Gastroesophageal sphincter (tissue), 4 donors: Measurements from ENCODE around the gene KREMEN1. TPM values are rescaled to one million over a fixed set of nuclear protein-coding genes. Genes with fewer than 3 reads are reported as not detected.

Experiments used
- ATAC-seq: fragments of 150-250 bp; one replicate; pipeline ENCODE4 v1.9.1; 2016; ENCODE audit warnings: mild to moderate bottlenecking, moderate library complexity
- H3K27ac ChIP-seq, 4 donors: fragments of 200-600 bp; sonication (generic) in 3 of 4; 1 replicate in 3 of 4; 2 replicates in 1 of 4; pipeline ENCODE4 v1.5.1; 2016 to 2019
- H3K27me3 ChIP-seq: fragments of 200-600 bp; sonication (generic); one replicate; pipeline ENCODE4 v1.5.1; 2019
- H3K36me3 ChIP-seq, 2 donors: fragments of 200-600 bp; sonication (generic); one replicate each; pipeline ENCODE4 v1.5.1; 2019; ENCODE audit warnings: control low read depth in 1 of 2
- H3K4me1 ChIP-seq, 3 donors: fragments of 200-600 bp; sonication (generic); 1 replicate in 2 of 3; 2 replicates in 1 of 3; pipeline ENCODE4 v1.5.1; 2016 to 2019; ENCODE audit warnings: control low read depth in 2 of 3
- H3K4me3 ChIP-seq, 2 donors: fragments of 200-600 bp; sonication (generic); one replicate each; pipeline ENCODE4 v1.5.1; 2019; ENCODE audit warnings: mild to moderate bottlenecking in 1 of 2, moderate library complexity in 1 of 2
- H3K9me3 ChIP-seq, 3 donors: fragments of 200-600 bp; sonication (generic); one replicate each; pipeline ENCODE4 v1.5.1; 2017 to 2019; ENCODE audit warnings: control low read depth in 2 of 3
- EP300 ChIP-seq: sonication (generic); formaldehyde crosslinking; IDR thresholded peaks from one replicate; pipeline ENCODE4 v1.6.1; 2017; ENCODE audit warnings: antibody characterized with exemption, mild to moderate bottlenecking
- POLR2A ChIP-seq, 2 donors: fragments of 450-650 bp; IDR thresholded peaks; one replicate each; pipeline ENCODE4 v1.6.1; 2017; ENCODE audit warnings: antibody characterized with exemption in 2 of 2, mild to moderate bottlenecking in 2 of 2, moderate library complexity in 1 of 2
- POLR2AphosphoS5 ChIP-seq: sonication (generic); formaldehyde crosslinking; IDR thresholded peaks from one replicate; pipeline ENCODE4 v1.6.1; 2017; ENCODE audit warnings: antibody characterized with exemption
- WGBS, 2 donors: methylation state at CpG; one replicate each; pipeline ENCODE4 v1.1.5; 2018; ENCODE audit warnings: low coverage in 1 of 2; 5-methylcytosine and 5-hydroxymethylcytosine counted together
- total RNA-seq, 4 donors: library from RNA; depleted of rRNA; stranded (reverse); fragments of >200 nt; gene quantifications; one replicate each; pipeline ENCODE4 v1.1.0, GENCODE V29; 2016
- TF ChIP-seq, protein P1 (sequence below), 4 experiments: fragments of 200-600 bp in 2 of 4; fragments of 450-650 bp in 2 of 4; sonication (generic) in 1 of 4; IDR thresholded peaks; one replicate each; pipeline ENCODE4 v1.5.1; 2017 to 2019; ENCODE audit warnings: antibody characterized with exemption in 4 of 4, mild to moderate bottlenecking in 2 of 4, moderate library complexity in 2 of 4

KREMEN1 gene
- total RNA-seq, 4 donors from 2014 or later, result 7.5 to 17.4 (median 10.8) TPM

DNA sequence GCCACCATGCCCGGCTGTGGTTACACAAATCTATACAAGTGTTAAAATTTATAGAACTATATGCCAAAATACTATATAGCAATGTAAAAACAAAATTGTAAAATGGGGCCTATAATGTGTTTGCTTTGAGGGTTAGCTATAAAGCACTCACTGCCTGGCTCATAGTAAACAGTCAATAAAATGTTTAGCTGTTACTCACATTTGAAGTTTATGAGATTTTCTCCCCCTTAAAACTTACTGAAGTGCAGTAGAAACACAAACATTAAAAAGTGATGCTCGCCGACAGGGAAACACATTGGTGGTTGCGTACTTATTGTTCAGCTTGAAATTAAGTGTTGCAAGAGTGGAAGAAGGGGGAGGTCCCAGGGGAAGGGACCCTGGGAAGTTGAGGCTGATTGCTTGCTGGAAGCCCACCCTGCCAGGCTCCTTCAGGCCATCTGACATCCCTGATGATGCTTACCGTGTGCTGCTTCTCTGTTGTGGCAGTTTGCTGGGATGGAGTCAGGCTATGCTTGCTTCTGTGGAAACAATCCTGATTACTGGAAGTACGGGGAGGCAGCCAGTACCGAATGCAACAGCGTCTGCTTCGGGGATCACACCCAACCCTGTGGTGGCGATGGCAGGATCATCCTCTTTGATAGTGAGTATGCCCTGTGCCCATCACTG lies 52.1 kb downstream of the KREMEN1 start:
- Histone ChIP-seq H3K4me1 (peaks cover 0 to 3% (median 0%) of the 10 kb centered on the region in 3 donors), H3K27me3 (no peaks in the 10 kb centered on the region), H3K36me3 (peaks cover 0 to 28% of the 10 kb centered on the region in 2 donors), H3K9me3 (no peaks in the 10 kb centered on the region), H3K27ac (no peak overlapping the region), H3K4me3 (no peak overlapping the region)
- ATAC-seq, result peak; percentile 48
- TF ChIP-seq, protein P1, sequence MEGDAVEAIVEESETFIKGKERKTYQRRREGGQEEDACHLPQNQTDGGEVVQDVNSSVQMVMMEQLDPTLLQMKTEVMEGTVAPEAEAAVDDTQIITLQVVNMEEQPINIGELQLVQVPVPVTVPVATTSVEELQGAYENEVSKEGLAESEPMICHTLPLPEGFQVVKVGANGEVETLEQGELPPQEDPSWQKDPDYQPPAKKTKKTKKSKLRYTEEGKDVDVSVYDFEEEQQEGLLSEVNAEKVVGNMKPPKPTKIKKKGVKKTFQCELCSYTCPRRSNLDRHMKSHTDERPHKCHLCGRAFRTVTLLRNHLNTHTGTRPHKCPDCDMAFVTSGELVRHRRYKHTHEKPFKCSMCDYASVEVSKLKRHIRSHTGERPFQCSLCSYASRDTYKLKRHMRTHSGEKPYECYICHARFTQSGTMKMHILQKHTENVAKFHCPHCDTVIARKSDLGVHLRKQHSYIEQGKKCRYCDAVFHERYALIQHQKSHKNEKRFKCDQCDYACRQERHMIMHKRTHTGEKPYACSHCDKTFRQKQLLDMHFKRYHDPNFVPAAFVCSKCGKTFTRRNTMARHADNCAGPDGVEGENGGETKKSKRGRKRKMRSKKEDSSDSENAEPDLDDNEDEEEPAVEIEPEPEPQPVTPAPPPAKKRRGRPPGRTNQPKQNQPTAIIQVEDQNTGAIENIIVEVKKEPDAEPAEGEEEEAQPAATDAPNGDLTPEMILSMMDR (IDR thresholded peaks at IDR 0.05), result no peak
- TF ChIP-seq POLR2AphosphoS5, result no peak
- TF ChIP-seq EP300, result no peak
- no peak for TF ChIP-seq POLR2A (IDR thresholded peaks at IDR 0.05)
- WGBS, 2 donors, result 57 to 100% methylated on average over 4 to 7 of the region's 10 CpGs

DNA sequence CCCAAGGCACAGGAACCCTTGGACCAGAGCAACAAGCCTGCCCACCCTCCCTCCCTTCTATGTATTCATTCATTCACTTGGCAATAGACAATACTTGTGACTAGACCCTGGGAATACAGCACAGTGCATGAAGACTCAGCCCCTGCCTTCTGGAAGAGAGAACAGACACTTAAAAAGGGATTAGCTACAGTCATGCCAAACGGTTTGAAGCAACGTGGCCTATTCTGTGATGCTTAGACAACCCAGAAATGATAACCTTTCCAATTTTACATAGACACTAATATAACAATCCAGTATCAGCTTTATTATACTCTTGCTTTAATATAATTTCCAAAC lies 52.6 kb downstream of the KREMEN1 start:
- Histone ChIP-seq H3K27me3 (no peaks in the 10 kb centered on the region), H3K27ac (no peak overlapping the region), H3K4me1 (peaks cover 0 to 3% (median 0%) of the 10 kb centered on the region in 3 donors), H3K9me3 (no peaks in the 10 kb centered on the region), H3K4me3 (no peak overlapping the region), H3K36me3 (peaks cover 0 to 28% of the 10 kb centered on the region in 2 donors)
- no peak for ATAC-seq
- 48 to 56% methylated on average over 2 of the region's 2 CpGs for WGBS, 2 donors
- TF ChIP-seq POLR2A (IDR thresholded peaks at IDR 0.05), result no peak
- TF ChIP-seq POLR2AphosphoS5, result no peak
- no peak for TF ChIP-seq EP300
- TF ChIP-seq, protein P1 (IDR thresholded peaks at IDR 0.05), result no peak

DNA sequence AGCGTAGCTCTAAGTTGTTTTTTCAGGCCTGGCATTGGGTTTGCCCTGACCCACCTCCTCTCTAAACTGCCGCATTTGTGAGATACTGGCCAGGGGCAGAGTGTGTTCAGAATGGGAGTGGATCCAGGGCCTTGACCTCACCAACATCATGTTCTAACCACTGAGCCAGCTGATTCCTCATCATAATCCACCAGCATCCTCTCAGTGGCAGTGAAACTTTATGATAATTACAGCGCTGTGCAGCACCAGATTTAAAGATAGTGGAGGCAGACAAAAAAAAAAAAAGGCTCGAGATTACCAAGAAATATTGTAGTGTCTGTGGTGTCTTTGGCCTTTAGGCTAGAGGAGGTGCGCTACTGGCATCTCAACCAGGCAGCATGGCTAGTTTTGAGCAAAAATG lies 53.0 kb downstream of the KREMEN1 start:
- H3K4me1 ChIP-seq, result peaks cover 0 to 3% (median 0%) of the 10 kb centered on the region in 3 donors
- H3K27ac ChIP-seq, result no peak overlapping the region
- 87 to 94% methylated on average over 4 to 5 of the region's 5 CpGs for WGBS, 2 donors
- ATAC-seq, result no peak
- TF ChIP-seq POLR2AphosphoS5, result no peak
- peaks cover 0 to 28% of the 10 kb centered on the region in 2 donors for H3K36me3 ChIP-seq
- no peaks in the 10 kb centered on the region for H3K27me3 ChIP-seq
- H3K9me3 ChIP-seq, result no peaks in the 10 kb centered on the region
- H3K4me3 ChIP-seq, result no peak overlapping the region

DNA sequence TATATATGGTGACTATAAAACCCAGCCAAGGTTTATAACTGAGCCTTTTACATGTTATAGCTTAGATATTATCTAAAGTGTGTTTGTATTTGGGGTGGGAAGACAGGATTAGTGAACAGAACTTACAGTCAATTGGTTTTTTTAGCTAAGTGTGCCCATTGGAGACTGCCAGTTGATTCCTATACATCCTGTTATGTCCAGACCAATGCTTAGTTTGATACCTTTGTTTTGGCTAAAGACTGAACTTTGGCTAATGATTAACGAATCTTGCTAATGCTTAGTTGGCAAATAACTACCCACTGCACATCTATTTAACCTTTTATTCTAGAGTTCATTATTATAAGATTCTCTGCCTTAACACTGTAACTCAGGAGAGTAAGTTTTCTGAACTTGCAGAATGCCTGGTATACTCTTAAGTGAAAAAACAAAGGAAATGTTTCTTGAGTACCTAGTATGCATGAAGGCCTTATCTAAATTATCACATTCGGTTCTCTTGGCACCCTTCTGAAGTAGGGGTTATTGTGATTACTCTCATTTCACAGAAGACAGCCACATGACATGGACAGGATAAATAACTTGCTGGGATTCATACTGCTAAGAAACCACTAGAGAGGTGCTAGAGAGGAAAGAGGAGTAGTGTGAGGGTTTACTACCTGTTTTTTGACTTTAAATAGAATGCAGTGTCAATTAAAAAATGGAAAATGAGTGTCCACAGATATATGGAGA lies 54.0 kb downstream of the KREMEN1 start:
- TF ChIP-seq EP300 (no peak), POLR2AphosphoS5 (no peak)

DNA sequence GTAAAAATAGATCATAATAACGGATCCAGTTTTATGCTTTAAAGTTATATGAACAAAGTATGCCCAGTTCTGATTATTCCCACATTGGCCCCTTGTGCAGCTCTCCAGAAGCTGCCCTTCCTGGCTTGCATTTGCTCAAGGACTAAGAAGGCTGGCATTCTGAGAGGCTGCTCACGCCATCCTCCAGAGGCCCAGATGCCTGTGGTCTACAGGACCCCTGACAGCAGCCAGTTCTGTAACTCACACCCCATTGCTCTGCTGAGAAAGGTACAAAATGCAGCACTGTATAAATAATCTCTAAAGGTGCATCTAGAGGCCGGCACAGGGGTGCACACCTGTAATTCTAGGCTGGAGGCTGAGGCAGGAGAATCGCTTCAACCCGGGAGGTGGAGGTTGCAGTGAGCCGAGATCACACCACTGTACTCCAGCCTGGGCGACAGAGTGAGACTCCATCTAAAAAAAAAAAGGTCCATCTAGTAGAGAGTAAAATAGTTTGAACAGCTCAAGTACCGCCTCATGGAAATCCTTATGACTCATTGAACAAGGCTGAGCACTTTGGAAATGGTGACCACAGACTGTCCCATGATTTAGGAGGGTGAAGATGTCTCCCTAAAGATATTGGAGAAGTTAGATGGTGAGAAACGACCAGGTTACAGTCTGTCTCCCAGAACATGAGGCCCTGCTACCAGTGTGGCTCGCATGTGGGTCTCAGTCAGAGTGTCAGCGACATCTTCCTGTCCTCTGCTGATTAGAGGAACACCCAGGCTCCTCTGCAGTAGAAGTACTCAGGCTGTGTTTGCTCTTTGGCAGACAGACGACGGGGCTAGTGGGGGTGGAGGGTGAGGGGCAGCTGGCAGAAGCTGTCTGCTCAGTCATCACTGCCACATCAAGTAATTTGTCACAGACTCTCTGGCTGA lies 56.3 kb downstream of the KREMEN1 start:
- no peak overlapping the region for H3K4me3 ChIP-seq
- no peaks in the 10 kb centered on the region for H3K9me3 ChIP-seq
- no peak for TF ChIP-seq POLR2A (IDR thresholded peaks at IDR 0.05)
- H3K27me3 ChIP-seq, result no peaks in the 10 kb centered on the region
- 60 to 73% methylated on average over 1 to 9 of the region's 13 CpGs for WGBS, 2 donors
- H3K36me3 ChIP-seq, result peaks cover 0 to 26% of the 10 kb centered on the region in 2 donors
- no peak overlapping the region for H3K27ac ChIP-seq
- peaks cover 0 to 3% (median 0%) of the 10 kb centered on the region in 3 donors for H3K4me1 ChIP-seq
- no peak for ATAC-seq

More for the DNA sequence above, 54.0 kb downstream of the KREMEN1 start:
- WGBS, 2 donors, result 77 to 85% methylated on average over 2 of the region's 2 CpGs
- Histone ChIP-seq H3K27me3 (no peaks in the 10 kb centered on the region), H3K9me3 (no peaks in the 10 kb centered on the region), H3K4me1 (peaks cover 0 to 3% (median 0%) of the 10 kb centered on the region in 3 donors), H3K4me3 (no peak overlapping the region), H3K36me3 (peaks cover 0 to 28% of the 10 kb centered on the region in 2 donors), H3K27ac (no peak overlapping the region)
- ATAC-seq, result no peak

DNA sequence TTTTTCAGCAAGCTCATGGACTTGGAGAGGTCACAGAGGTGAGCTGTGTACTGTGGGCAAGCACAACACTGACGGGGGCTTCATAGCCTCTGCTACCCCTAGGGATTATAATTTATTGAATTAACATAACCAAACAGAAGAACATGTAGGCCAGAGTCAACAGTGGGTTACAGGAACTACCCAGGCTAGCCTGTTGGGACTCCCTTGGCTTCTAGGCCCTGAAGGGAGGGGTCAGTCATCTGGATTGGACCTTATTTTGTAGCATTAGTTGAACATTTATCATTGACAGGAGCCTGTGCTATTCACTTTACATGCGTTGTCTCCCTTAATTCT lies 56.9 kb downstream of the KREMEN1 start:
- ATAC-seq, result no peak
- no peaks in the 10 kb centered on the region for H3K9me3 ChIP-seq
- TF ChIP-seq, protein P1 (IDR thresholded peaks at IDR 0.05), result no peak
- TF ChIP-seq EP300 (no peak), POLR2A (IDR thresholded peaks at IDR 0.05) (no peak), POLR2AphosphoS5 (no peak)
- no peak overlapping the region for H3K27ac ChIP-seq
- H3K4me1 ChIP-seq, result peaks cover 0 to 3% (median 0%) of the 10 kb centered on the region in 3 donors
- H3K4me3 ChIP-seq, result no peak overlapping the region
- 47 to 86% methylated on average over 1 to 2 of the region's 2 CpGs for WGBS, 2 donors
- H3K27me3 ChIP-seq, result no peaks in the 10 kb centered on the region
- H3K36me3 ChIP-seq, result peaks cover 0 to 30% of the 10 kb centered on the region in 2 donors
